ENCODE results near the gene GALNT1. TPM values are rescaled to one million over a fixed set of nuclear protein-coding genes. Genes with fewer than 3 reads are reported as not detected.

Gene GALNT1
- total RNA-seq, 1 experiment from 2014 or later = 105 TPM

GRCh38 chr18:35716169-35716831 lies 134.8 kb downstream of the GALNT1 start:
- Mint-ChIP-seq H3K4me1 (ENCODE audit: low read depth, unreplicated experiment) (no peaks in the 10 kb centered on the region), H3K36me3 (ENCODE audit: insufficient read depth, unreplicated experiment) (peaks cover 5% of the 10 kb centered on the region), H3K9me3 (ENCODE audit: low read depth, unreplicated experiment) (peaks cover 2% of the 10 kb centered on the region), H3K27ac (ENCODE audit: unreplicated experiment) (no peak overlapping the region), H3K27me3 (ENCODE audit: unreplicated experiment) (no peaks in the 10 kb centered on the region), H3K4me3 (ENCODE audit: low read depth, unreplicated experiment) (no peak overlapping the region)
- intact Hi-C loops (cut with micrococcal nuclease; ENCODE audit: unreplicated experiment) = no loop called here
- CTCF ChIA-PET = interaction anchor here (0.6 to 0.7 kb wide), 2 partner anchors 30 to 476 kb away, joined by 4 read pairs; no protein-coding TSS in a partner anchor
- DNase-seq = no peak
- no peak for TF ChIP-seq CTCF (IDR thresholded peaks at IDR 0.05; ENCODE audit: unreplicated experiment)
- no TSS peak for BruUV-seq (replicated peaks)

GRCh38 chr18:35717182-35717581 lies 135.6 kb downstream of the GALNT1 start:
- no peak for DNase-seq
- intact Hi-C loops (cut with micrococcal nuclease; ENCODE audit: unreplicated experiment) = no loop called here
- no peak overlapping the region for H3K4me3 Mint-ChIP-seq (ENCODE audit: low read depth, unreplicated experiment)
- BruUV-seq (replicated peaks) = no TSS peak
- H3K9me3 Mint-ChIP-seq (ENCODE audit: low read depth, unreplicated experiment) = peaks cover 2% of the 10 kb centered on the region
- H3K27ac Mint-ChIP-seq (ENCODE audit: unreplicated experiment) = no peak overlapping the region
- no peak for TF ChIP-seq CTCF (IDR thresholded peaks at IDR 0.05; ENCODE audit: unreplicated experiment)
- CTCF ChIA-PET = no interaction called here
- no peaks in the 10 kb centered on the region for H3K27me3 Mint-ChIP-seq (ENCODE audit: unreplicated experiment)
- H3K4me1 Mint-ChIP-seq (ENCODE audit: low read depth, unreplicated experiment) = no peaks in the 10 kb centered on the region
- peaks cover 5% of the 10 kb centered on the region for H3K36me3 Mint-ChIP-seq (ENCODE audit: insufficient read depth, unreplicated experiment)

- BruUV-seq (replicated peaks) = no TSS peak
- intact Hi-C loops (cut with micrococcal nuclease; ENCODE audit: unreplicated experiment) = no loop called here
- no peak for TF ChIP-seq CTCF (IDR thresholded peaks at IDR 0.05; ENCODE audit: unreplicated experiment)
- H3K27me3 Mint-ChIP-seq (ENCODE audit: unreplicated experiment) = no peaks in the 10 kb centered on the region
- no peak overlapping the region for H3K4me3 Mint-ChIP-seq (ENCODE audit: low read depth, unreplicated experiment)
- H3K36me3 Mint-ChIP-seq (ENCODE audit: insufficient read depth, unreplicated experiment) = no peaks in the 10 kb centered on the region
- CTCF ChIA-PET = no interaction called here
- no peaks in the 10 kb centered on the region for H3K4me1 Mint-ChIP-seq (ENCODE audit: low read depth, unreplicated experiment)
- H3K9me3 Mint-ChIP-seq (ENCODE audit: low read depth, unreplicated experiment) = peaks cover 2% of the 10 kb centered on the region
- DNase-seq = no peak
- H3K27ac Mint-ChIP-seq (ENCODE audit: unreplicated experiment) = no peak overlapping the region
Observed at GRCh38 chr18:35721431-35722081, 140.0 kb downstream of the GALNT1 start.

GRCh38 chr18:35728676-35729075 lies 147.1 kb downstream of the GALNT1 start:
- no peak for TF ChIP-seq CTCF (IDR thresholded peaks at IDR 0.05; ENCODE audit: unreplicated experiment)
- peaks cover 4% of the 10 kb centered on the region for H3K36me3 Mint-ChIP-seq (ENCODE audit: insufficient read depth, unreplicated experiment)
- DNase-seq = no peak
- BruUV-seq (replicated peaks) = no TSS peak
- H3K4me3 Mint-ChIP-seq (ENCODE audit: low read depth, unreplicated experiment) = no peak overlapping the region
- peaks cover 2% of the 10 kb centered on the region for H3K9me3 Mint-ChIP-seq (ENCODE audit: low read depth, unreplicated experiment)
- CTCF ChIA-PET = no interaction called here
- no peak overlapping the region for H3K27ac Mint-ChIP-seq (ENCODE audit: unreplicated experiment)
- H3K4me1 Mint-ChIP-seq (ENCODE audit: low read depth, unreplicated experiment) = peaks cover 32% of the 10 kb centered on the region
- no peaks in the 10 kb centered on the region for H3K27me3 Mint-ChIP-seq (ENCODE audit: unreplicated experiment)
- intact Hi-C loops (cut with micrococcal nuclease; ENCODE audit: unreplicated experiment) = no loop called here
